ENCODE measurements around the gene STRN4. TPM values are rescaled to one million over a fixed set of nuclear protein-coding genes. Genes with fewer than 3 reads are reported as not detected.
"Not testable (repeated sequence)": the region's sequence is repeated elsewhere in the genome, so short reads cannot be mapped to it uniquely, and the experiment has no call there.

Gene STRN4, protein sequence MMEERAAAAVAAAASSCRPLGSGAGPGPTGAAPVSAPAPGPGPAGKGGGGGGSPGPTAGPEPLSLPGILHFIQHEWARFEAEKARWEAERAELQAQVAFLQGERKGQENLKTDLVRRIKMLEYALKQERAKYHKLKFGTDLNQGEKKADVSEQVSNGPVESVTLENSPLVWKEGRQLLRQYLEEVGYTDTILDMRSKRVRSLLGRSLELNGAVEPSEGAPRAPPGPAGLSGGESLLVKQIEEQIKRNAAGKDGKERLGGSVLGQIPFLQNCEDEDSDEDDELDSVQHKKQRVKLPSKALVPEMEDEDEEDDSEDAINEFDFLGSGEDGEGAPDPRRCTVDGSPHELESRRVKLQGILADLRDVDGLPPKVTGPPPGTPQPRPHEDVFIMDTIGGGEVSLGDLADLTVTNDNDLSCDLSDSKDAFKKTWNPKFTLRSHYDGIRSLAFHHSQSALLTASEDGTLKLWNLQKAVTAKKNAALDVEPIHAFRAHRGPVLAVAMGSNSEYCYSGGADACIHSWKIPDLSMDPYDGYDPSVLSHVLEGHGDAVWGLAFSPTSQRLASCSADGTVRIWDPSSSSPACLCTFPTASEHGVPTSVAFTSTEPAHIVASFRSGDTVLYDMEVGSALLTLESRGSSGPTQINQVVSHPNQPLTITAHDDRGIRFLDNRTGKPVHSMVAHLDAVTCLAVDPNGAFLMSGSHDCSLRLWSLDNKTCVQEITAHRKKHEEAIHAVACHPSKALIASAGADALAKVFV
- 41.9 TPM for total RNA-seq (ENCODE audit: insufficient read depth, low replicate concordance)

DNA sequence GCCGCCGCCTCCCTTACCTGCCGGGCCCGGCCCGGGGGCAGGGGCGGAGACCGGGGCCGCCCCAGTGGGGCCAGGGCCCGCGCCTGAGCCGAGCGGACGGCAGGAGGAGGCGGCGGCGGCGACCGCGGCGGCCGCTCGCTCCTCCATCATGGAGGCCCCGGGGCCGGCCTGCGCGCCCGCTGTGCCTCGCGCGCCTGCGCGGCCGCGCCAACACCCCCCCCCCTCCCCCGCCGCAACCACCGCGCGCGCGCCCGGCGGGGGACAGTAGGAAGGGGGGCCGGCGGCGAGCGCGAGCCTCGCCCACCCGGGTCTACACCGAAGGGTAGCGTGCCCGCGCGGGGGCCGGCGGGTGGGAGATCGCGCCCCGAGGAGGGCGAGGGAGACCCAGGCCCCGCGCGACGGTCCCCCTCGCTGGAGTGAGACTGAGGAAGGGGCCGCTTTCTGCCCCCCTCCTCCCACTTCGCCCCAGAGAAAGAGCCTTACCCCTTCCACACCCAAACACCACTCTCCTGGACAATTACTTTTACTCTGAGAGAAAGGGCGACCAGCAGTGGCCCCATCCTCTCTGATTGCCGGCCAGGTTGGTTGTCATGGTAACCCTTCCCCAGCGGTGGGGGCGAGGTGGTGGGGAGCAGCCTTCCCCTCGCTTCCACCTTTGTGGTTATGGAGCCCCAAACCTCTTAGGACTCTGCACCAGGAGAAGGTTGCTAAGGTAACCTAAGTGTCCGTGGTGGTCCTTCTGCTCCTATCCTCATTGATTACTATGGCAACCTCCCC is at the start of gene STRN4:
STRN4 (minus strand) TSS at position 170 of the 777 bp plus-strand sequence; CDS start at position 150, 20 bp downstream.
- peak; percentile 48 for DNase-seq (ENCODE audit: low spot score)

DNA sequence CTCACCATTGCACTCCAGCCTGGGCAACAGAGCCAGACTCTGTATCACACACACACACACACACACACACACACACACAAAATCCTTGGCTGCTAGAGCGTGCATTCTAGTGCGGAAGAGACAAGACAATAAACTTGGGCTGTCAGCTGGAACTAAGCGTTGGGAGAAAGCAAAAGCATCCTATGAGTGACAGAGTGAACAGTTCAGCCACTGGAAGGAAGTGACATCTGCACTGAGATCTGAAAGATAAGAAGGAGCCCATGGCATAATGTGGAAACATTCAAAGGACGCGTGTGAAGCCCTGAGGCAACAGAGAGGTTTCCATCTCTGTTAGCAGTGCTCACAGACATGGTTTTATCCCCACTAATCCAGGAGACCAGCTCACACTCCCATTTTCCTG is 45.7 kb upstream of the STRN4 start:
- DNase-seq (ENCODE audit: low spot score) = peak; percentile 57

DNA sequence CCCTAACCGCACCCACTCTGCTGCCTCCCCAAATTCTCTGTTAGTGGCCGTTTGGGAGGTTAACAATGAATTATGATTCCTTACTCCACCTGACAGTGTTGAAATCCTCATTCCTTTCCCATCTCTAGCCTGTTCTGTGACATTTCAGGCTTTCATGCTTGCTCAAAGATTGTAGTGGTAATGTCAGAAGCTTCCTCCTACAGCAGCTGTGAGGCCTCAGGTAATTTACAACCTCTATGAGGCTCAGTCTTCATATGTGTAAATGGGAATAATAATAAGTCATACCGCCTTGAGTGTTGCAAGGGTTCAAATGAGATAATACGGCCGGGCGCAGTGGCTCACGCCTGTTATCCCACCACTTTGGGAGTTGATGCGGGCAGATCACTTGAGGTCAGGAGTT is 43.1 kb upstream of the STRN4 start:
- peak; percentile 27 for DNase-seq (ENCODE audit: low spot score)

DNA sequence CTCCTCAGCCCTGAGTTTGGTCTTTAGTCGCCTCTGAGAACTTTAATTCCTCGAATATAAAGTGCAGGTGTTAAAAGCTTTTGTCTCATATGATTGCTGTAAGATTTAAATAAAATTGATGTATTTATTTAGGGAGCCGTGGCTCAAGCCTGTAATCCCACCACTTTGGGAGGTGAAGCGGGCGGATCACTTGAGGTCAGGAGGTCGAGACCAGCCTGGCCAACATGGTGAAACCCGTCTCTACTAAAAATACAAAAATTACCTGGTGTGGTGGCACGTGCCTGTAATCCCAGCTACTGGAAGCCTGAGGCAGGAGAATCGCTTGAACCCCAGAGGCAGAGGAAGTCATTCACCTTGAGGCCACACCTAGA is 42.7 kb upstream of the STRN4 start:
- DNase-seq (ENCODE audit: low spot score) = no peak

DNA sequence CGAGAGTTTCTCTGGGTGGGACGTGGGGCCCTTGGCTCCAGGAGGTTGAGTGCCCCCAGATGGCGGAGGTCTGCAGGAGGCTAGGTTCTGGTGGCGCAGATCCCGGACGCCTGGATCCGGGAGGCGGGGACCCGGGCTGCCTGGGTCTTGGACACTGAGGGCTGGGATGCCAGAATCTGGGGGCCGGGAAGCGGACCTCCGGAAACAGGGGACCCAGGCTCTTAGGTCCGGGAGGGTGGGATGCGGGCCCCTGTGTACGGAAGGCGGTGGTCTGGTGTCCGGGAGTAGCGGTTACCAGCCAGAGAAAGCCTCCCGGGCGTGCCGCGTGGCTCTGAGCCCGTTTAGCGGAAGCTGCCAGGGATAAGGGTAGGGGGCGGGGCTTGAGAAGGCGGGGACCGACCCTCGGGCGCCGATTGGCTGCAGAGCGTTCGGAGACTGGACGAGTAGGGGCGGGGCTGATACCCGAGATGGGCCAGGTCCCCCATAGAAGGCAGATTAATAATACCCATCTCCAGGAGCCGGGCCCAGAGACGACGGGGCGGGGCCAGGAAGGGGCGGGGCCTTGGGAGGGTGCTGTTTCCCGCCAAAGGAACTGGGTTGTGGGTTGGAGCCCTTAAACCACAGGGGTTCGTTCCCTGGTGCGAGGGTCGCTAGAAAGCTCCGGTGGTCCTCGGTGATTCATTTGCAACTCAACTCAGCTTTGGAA is 42.2 kb upstream of the STRN4 start, which contains the start of gene SLC1A5:
SLC1A5 (minus strand) TSS at position 333 of the 706 bp plus-strand sequence. CDS start 629 bp downstream, outside the sequence.
- DNase-seq (ENCODE audit: low spot score) = peak; percentile 97

DNA sequence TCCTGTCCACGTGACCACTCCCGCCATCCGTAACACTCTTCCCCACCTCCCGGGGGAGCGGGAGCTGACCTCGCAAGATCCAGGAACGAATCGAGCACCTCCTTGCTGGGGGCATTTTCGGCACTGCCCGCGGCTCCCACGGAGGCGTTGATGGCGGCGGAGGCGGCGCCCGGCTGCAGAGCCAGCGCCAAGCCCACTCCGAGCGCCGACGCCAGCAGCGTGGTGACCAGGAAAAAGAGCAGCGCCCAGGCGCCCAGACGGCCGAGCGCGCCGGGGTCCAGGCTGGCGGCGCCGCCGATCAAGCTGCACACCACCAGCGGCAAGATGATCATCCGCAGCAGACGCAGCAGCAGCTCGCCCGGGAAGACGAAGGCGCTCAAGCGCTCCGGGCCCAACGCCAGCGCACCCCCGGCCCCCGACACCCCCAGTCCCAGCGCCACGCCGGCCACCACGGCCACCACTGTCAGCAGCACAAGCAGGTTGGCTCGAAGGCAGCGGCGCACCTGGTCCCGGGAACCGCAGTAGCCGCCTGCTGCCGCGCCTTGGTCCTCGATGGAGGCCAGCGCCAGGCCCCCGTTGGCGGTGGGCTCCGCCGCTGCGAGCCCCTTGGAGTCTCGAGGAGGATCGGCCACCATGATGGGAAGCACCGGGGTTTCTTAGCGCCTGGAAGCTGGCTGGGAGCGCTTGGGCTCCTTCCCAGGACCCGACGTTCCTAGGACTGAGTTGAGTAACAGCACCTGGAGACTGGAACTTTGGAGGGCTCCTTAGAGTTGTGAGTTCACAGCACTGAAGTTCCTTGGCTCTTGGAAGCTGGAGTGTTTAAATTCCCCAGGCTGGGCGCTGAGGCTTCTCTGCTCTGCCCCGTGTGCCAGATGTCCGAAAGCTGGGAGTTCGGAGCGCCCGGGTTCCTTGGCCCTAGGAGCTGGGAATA is 41.3 kb upstream of the STRN4 start:
- DNase-seq (ENCODE audit: low spot score) = peak; percentile 88

DNA sequence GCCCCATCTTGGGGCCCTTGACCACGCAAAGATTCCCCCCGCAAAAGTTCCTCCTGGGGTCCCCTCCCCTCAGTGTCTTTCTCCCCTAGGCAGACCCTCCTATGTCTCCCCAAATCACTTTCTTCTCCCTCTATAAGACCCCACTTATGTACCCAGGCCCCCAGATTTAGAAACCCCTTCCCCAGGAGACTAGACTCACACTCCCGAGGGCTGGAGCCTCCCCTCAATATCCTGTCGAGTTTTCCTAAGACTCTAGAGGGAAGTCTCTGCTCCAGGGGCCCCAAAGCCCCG is 40.7 kb upstream of the STRN4 start:
- DNase-seq (ENCODE audit: low spot score) = no peak

DNA sequence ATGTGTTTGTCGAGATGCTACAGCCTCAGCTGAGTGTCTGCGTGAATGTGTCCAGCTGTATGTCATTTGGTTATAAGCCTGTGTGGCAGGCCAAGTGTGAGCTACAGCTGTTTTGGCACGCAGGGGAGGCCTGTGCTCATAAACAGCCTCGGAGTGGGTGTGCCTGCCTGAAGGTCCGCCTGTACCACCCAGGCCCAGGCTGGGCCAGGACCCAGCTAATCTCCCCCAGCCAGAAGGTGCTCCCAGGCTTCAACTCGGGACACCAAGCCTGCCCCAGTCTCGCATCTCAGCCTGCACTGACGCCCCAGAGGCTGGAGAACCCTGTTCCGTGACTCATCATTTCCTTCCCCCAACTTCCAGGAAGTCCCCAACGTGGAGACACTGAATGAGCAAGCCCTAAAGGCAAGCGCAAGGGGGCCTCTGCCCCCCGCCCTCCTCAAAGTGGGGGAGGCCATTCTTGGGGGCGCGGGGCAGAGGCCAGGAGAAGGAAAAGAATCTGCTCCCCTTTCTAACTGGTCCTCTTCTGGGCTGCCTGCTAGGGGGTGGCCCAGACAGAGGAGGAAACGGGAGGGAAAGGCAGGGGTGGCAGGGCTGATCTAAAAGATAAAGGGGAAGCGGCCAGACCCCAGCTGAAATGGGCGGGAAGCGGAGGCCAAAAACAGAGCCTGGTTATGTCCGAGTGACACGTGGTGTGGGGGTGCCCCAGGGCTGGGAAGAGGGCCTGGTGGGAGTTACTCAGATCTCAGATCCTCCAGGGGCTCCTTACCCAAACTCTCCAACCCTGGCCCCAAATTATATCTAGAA is 40.2 kb upstream of the STRN4 start:
- DNase-seq (ENCODE audit: low spot score) = peak; percentile 86

DNA sequence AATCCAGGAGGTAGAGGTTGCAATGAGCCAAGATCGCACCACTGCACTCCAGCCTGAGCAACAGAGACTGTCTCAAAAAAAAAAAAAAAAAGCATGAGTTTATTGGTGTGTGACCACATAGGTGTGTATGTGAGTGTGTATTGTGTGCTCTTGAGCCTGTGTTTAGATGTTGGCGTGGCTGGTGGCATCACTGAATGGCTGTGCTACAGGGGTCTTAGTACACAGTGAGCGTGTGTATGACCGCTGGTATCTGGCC is 39.7 kb upstream of the STRN4 start:
- no peak for DNase-seq (ENCODE audit: low spot score)

DNA sequence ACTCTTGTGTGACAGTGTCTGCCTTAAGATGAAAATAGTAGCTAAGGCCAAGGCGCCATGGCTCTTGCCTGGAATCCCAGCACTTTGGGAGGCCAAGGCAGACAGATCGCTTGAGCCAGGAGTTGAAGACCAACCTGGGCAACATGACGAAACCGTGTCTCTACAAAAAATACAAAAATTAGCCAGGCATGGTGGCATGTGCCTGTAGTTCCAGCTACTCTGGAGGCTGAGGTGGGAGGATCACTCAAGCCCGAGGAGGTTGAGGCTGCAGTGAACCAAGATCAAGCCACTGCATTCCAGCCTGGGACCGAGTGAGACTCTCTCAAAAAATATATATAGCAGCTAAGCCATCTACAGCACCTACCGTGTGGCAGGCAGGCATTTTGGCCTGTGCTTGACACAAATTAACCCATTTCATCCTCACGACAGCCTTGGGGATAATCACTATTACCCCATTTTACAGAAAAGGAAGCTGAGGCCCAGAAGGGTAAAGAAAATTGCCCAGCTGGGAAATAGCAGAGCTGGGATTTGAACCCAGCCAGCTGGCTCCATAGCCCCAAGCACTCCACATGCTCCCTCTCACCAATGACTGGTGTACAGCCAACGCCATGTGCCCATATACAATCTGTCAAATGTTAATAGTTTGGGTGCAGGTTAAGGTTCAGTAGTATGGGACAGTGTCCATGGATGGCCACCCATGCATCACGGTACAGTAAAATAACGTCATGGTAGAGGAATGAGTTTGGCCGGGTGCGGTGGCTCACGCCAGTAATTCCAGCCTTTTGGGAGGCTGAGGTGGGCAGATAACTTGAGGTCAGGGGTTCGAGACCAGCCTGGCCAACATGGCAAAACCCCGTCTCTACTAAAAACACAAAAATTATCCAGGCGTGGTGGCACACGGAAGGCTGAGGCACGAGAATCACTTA is 39.1 kb upstream of the STRN4 start:
- no peak for DNase-seq (ENCODE audit: low spot score)

DNA sequence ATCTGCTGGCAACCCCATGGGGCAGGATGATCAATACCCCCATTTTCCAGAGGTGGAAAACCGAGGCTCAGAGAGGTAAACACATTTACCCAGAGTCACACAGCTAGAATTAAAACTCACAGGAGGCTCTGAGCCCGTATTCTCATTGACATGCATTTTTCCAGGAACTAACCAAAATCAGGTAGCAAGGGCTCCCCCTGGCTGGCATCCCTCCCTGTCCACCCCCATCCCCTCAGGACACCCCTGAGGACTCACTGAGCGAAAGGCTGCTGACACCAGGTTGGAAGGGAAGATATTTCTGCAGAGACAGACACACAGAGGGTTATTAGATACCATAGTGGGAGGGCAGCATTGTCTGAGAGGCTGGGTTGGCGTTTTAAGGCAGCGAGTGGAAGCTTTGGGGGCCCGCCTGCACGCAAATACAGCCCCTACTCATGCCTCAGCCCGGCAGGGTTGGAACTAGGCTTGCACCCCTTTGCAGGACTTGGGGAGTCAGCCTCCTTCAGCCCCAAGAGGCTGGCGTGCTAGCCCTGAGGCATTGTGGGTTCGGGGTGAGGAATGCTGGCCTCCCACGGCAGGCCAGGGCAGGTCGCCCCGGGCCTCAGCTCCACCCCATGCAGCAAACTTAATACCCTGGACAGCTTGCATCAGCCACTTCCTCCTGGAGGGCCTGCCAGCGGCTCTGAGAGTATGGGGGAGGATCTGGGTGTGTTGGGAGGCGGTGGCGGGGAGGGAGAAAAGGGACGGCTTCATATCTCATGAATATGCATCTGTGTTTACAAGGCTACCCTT is 38.2 kb upstream of the STRN4 start:
- peak; percentile 76 for DNase-seq (ENCODE audit: low spot score)

DNA sequence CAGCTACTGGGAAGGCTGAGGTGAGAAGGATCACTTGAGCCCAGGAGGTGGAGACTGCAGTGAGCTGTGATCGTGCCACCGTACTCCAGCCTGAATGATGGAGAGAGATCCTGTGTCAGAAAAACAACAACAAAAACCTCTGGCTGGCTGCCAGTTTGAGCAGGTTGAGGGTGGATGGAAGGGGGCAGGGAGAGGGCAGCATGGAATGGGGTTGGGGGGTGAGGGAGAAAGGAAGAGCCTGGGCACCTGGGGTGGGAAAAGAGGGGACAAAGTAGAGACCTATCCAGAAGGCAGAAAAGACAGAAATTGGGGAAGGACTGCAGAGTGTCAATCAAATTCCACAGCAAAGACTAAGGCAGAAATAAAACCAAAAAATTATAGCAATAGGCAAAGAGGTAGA is 37.4 kb upstream of the STRN4 start:
- no peak for DNase-seq (ENCODE audit: low spot score)

DNA sequence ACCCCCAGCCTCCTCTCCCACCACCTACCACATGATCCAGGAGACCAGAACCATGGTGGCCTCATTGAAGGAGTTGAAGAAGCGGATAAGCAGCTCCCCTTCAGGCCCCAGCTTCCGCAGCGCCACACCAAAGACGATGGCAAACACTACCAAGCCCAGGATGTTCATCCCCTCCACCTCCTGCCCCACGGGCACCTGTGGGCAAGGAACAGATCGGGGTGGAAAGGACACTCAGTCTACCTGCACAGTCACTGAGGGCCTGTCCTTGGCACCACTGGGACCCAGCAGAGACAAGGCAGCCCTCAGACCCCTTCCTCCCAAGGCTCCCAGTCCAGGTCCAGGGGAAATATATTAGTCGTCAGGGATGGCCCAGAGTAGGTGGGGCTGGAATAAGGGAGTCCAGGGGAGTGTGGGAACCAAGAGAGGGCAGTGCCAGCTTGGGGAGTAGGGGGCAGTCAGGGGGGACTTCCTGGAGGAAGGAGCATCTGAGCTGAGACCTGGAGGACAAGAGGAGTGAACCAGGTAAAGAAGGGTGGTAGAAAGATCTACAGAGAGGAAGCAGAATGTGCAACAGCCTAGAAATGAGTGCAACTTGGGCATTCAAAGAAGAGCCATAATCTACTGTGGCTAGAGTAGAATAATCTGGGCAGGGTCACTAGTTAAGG is 36.2 kb upstream of the STRN4 start:
- no peak for DNase-seq (ENCODE audit: low spot score)

DNA sequence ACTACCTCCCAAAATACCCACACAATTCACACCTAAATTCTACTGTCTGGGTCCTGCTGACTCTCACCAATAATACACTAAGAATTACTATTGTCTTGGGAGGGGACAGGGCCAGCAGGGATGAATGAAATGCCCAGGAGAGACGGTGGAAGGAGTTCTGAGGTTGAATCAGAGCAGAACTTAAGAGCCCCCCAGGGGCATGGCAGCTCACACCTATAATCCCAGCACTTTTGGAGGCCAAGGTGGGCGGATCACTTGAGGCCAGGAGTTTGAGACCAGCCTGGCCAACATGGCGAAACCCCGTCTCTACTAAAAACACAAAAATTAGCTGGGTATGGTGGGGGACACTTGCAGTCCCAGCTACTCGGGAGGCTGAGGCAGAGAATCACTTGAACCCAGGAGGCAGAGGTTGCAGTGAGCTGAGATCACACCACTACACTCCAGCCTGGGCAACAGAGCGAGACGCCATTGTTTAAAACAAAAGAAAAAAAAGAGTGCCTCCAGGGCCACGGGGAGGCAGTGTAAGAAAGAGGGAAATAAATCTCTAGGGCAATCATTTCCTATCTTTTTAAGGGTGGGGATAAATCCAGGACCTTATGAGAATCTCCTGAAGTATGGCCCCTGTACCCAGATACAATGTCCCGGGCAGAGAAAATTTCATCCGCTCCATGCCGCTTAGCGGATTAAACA is 31.9 kb upstream of the STRN4 start:
- not testable (repeated sequence) for DNase-seq (ENCODE audit: low spot score)

DNA sequence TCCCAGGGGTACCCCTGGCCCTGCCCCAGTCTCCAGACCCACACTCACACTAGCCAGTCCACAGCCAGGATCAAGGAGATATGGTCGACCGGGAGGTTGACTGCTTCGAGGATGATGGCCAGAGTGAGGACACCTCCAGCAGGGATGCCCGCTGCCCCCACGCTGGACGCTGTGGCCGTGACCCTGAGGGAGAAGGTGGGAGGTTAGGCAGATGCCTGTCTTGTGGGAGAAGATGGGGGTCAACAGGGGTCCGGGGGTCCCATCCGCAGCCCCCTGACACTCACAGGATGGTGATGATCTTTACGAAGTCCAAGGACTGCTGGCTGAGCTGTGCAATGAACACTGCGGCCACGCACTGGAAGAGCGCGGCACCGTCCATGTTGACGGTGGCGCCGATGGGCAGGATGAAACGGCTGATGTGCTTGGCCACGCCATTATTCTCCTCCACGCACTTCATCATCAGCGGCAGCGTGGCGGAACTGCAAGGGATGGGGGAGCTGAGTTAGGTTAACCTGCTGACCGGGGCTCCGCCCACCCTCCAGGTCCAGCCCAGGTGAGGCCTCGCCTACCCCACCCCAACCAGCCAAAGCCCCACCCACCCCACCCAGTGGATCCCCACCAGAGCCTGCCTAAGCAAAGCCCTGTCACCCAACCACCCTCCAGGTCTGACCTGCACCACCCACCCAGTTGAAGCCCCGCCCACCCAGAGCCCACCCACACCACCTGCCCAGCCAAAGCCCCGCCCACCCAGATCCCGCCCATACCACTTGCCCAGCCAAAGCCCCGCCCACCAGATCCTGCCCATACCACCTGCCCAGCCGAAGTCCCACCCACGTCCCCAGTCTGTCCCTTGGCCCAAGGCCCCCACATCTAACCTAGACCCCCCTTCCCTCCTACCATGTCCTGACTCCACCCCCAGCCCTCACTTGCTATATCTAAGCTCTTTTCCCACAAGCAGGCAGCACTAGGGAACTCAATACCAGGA is 31.0 kb upstream of the STRN4 start:
- no peak for DNase-seq (ENCODE audit: low spot score)
